NB4 (cell line): ENCODE measurements around the gene SNN.

ENCODE experiments used
- DNase-seq: peaks from one replicate; pipeline ENCODE4 v3.0.0; 2010; ENCODE audit warnings: low read depth
- H3K4me3 ChIP-seq: one replicate; pipeline ENCODE4 v1.5.1; 2011; ENCODE audit warnings: mild to moderate bottlenecking, low read depth, low read length, moderate library complexity
- CTCF ChIP-seq: IDR thresholded peaks from one replicate; pipeline ENCODE4 v1.5.1; 2012; ENCODE audit warnings: low read depth, low read length
- MAX ChIP-seq: IDR thresholded peaks from 2 replicates; pipeline ENCODE4 v1.6.1; 2011; ENCODE audit warnings: low read depth, low read length
- MYC ChIP-seq: IDR thresholded peaks from 2 replicates; pipeline ENCODE4 v1.6.1; 2011; ENCODE audit warnings: low read depth, low read length
- POLR2A ChIP-seq: IDR thresholded peaks from 2 replicates; pipeline ENCODE4 v1.6.1; 2011; ENCODE audit warnings: mild to moderate bottlenecking; ENCODE audit not compliant: insufficient read length; ENCODE audit errors: extremely low read depth

The SNN gene

GRCh38 chr16:11638140-11638539, 30.1 kb upstream of the SNN start:
- TF ChIP-seq POLR2A (no peak), MAX (no peak), CTCF (no peak), MYC (no peak)
- no peak for DNase-seq

GRCh38 chr16:11639008-11639562, 29.2 kb upstream of the SNN start:
- DNase-seq: no peak
- no peak for TF ChIP-seq CTCF
- TF ChIP-seq MAX: no peak
- no peak for TF ChIP-seq POLR2A
- TF ChIP-seq MYC: no peak

More at GRCh38 chr16:11638140-11638539, 30.1 kb upstream of the SNN start:
- no peak overlapping the region for H3K4me3 ChIP-seq

GRCh38 chr16:11639925-11640899, 28.0 kb upstream of the SNN start:
- H3K4me3 ChIP-seq: no peak overlapping the region
- TF ChIP-seq MAX (peak; percentile 80), POLR2A (no peak), MYC (peak; percentile 77)
- DNase-seq: peak; percentile 94

More at GRCh38 chr16:11639008-11639562, 29.2 kb upstream of the SNN start:
- no peak overlapping the region for H3K4me3 ChIP-seq

- peak; percentile 70 for DNase-seq
- TF ChIP-seq POLR2A: no peak
- TF ChIP-seq MAX: no peak
- TF ChIP-seq CTCF: peak; percentile 65
- H3K4me3 ChIP-seq: no peak overlapping the region
Measured at GRCh38 chr16:11640987-11641817, 27.1 kb upstream of the SNN start.

GRCh38 chr16:11642765-11643116, 25.5 kb upstream of the SNN start:
- no peak overlapping the region for H3K4me3 ChIP-seq
- no peak for TF ChIP-seq MYC
- no peak for TF ChIP-seq MAX
- no peak for DNase-seq

GRCh38 chr16:11649276-11649675, 19.0 kb upstream of the SNN start:
- DNase-seq: no peak
- no peak for TF ChIP-seq MYC
- TF ChIP-seq CTCF: no peak
- TF ChIP-seq MAX: no peak
- H3K4me3 ChIP-seq: no peak overlapping the region
